K562 (cell line): ENCODE data around the gene CBL. TPM values are rescaled to one million over a fixed set of nuclear protein-coding genes. Genes with fewer than 3 reads are reported as not detected.
A peak's percentile ranks its signal among the peaks of the same experiment; 100 is the strongest.

ENCODE experiments used
- MBD2 ChIP-seq: sonication (generic); IDR thresholded peaks from 2 replicates; pipeline ENCODE4 v1.6.1; 2016; ENCODE audit warnings: low read depth, borderline replicate concordance
- RFX7 ChIP-seq: fragments of 250-450 bp; sonication (Bioruptor Pico); IDR thresholded peaks from 2 replicates; pipeline ENCODE4 v1.5.1; 2021; ENCODE audit warnings: mild to moderate bottlenecking
- TFAM ChIP-seq: fragments of 250-450 bp; sonication (Bioruptor Pico); conservative IDR thresholded peaks from 2 replicates; pipeline ENCODE4 v1.5.0; 2021; ENCODE audit warnings: mild to moderate bottlenecking, moderate library complexity
- polyA plus RNA-seq, 8 experiments: library from polyadenylated mRNA; depleted of rRNA in 4 of 8; stranded (reverse) in 5 of 8; unstranded in 3 of 8; fragments of >200 nt; fragmentation: Nextera tagmentation in 2 of 8; fragmentation: Illumina TruSeq in 1 of 8; extraction: Ambion mirVana in 2 of 8; extraction: Trizol in 1 of 8; gene quantifications; 2 replicates each; pipeline versions ENCODE4 v1.2.1 to v1.2.3, GENCODE V29; 2011 to 2014; ENCODE audit warnings: inconsistent platforms in 1 of 8, missing spikeins in 1 of 8
- total RNA-seq, 7 experiments: library from RNA; depleted of rRNA in 6 of 7; stranded (reverse); fragments of >200 nt in 6 of 7; fragmentation: Illumina TruSeq in 2 of 7; extraction: Trizol in 2 of 7; gene quantifications; 2 replicates each; pipeline versions ENCODE4 v1.2.1 to v1.2.3, GENCODE V29; 2011 to 2021; ENCODE audit warnings: low replicate concordance in 1 of 7
- TF ChIP-seq, protein P1 (sequence below): fragments of 450-650 bp; IDR thresholded peaks from 2 replicates; pipeline ENCODE4 v1.6.1; 2016; ENCODE audit warnings: mild to moderate bottlenecking, moderate library complexity
- TF ChIP-seq, protein P2 (sequence below): fragments of 450-650 bp; formaldehyde crosslinking; conservative IDR thresholded peaks from 2 replicates; pipeline ENCODE4 v1.4.0; 2022; ENCODE audit warnings: mild to moderate bottlenecking, missing genetic modification characterization

Gene CBL
- total and polyA plus RNA-seq, 9 of the 15 experiments (the other 6 are each of a cell fraction or from before 2014, with no cell fraction given) = 3.2 to 24.9 (median 9.9) TPM

DNA sequence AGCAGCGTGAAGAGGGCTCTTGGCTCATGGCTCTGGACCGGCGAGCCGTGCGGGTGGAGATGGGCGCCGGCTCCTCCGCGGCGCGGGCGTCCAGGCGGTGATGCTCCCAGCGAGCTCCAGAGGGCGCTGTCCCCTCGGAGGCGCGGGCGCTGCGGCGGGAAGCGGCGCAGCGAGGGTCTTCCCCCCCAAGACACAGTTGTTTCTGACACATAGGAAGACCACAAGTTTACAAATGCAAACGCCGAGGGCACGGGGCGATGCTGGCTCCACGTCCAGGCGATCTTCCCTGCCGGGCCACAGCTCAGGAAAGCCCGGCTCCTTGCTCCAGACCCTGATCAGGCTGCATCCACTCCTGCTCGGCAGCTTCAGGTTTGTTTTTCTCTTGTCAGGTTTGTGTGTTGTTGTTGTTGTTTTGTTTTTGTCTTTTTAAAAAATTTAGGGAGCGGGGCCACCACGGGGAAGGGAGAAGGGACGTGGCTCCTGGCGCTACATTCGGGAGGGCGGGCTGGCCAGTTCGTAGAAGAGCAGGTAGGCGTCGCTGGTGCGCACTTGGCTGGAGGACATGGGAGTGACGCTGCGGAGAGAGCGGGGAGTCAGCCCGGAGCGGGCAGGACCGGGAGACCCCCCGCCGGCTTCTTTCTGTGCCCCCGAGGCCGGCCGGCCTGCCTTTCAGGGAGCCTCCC is 150.4 kb downstream of the CBL start (continued):
- TF ChIP-seq, protein P1, sequence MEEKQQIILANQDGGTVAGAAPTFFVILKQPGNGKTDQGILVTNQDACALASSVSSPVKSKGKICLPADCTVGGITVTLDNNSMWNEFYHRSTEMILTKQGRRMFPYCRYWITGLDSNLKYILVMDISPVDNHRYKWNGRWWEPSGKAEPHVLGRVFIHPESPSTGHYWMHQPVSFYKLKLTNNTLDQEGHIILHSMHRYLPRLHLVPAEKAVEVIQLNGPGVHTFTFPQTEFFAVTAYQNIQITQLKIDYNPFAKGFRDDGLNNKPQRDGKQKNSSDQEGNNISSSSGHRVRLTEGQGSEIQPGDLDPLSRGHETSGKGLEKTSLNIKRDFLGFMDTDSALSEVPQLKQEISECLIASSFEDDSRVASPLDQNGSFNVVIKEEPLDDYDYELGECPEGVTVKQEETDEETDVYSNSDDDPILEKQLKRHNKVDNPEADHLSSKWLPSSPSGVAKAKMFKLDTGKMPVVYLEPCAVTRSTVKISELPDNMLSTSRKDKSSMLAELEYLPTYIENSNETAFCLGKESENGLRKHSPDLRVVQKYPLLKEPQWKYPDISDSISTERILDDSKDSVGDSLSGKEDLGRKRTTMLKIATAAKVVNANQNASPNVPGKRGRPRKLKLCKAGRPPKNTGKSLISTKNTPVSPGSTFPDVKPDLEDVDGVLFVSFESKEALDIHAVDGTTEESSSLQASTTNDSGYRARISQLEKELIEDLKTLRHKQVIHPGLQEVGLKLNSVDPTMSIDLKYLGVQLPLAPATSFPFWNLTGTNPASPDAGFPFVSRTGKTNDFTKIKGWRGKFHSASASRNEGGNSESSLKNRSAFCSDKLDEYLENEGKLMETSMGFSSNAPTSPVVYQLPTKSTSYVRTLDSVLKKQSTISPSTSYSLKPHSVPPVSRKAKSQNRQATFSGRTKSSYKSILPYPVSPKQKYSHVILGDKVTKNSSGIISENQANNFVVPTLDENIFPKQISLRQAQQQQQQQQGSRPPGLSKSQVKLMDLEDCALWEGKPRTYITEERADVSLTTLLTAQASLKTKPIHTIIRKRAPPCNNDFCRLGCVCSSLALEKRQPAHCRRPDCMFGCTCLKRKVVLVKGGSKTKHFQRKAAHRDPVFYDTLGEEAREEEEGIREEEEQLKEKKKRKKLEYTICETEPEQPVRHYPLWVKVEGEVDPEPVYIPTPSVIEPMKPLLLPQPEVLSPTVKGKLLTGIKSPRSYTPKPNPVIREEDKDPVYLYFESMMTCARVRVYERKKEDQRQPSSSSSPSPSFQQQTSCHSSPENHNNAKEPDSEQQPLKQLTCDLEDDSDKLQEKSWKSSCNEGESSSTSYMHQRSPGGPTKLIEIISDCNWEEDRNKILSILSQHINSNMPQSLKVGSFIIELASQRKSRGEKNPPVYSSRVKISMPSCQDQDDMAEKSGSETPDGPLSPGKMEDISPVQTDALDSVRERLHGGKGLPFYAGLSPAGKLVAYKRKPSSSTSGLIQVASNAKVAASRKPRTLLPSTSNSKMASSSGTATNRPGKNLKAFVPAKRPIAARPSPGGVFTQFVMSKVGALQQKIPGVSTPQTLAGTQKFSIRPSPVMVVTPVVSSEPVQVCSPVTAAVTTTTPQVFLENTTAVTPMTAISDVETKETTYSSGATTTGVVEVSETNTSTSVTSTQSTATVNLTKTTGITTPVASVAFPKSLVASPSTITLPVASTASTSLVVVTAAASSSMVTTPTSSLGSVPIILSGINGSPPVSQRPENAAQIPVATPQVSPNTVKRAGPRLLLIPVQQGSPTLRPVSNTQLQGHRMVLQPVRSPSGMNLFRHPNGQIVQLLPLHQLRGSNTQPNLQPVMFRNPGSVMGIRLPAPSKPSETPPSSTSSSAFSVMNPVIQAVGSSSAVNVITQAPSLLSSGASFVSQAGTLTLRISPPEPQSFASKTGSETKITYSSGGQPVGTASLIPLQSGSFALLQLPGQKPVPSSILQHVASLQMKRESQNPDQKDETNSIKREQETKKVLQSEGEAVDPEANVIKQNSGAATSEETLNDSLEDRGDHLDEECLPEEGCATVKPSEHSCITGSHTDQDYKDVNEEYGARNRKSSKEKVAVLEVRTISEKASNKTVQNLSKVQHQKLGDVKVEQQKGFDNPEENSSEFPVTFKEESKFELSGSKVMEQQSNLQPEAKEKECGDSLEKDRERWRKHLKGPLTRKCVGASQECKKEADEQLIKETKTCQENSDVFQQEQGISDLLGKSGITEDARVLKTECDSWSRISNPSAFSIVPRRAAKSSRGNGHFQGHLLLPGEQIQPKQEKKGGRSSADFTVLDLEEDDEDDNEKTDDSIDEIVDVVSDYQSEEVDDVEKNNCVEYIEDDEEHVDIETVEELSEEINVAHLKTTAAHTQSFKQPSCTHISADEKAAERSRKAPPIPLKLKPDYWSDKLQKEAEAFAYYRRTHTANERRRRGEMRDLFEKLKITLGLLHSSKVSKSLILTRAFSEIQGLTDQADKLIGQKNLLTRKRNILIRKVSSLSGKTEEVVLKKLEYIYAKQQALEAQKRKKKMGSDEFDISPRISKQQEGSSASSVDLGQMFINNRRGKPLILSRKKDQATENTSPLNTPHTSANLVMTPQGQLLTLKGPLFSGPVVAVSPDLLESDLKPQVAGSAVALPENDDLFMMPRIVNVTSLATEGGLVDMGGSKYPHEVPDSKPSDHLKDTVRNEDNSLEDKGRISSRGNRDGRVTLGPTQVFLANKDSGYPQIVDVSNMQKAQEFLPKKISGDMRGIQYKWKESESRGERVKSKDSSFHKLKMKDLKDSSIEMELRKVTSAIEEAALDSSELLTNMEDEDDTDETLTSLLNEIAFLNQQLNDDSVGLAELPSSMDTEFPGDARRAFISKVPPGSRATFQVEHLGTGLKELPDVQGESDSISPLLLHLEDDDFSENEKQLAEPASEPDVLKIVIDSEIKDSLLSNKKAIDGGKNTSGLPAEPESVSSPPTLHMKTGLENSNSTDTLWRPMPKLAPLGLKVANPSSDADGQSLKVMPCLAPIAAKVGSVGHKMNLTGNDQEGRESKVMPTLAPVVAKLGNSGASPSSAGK = no peak
- TF ChIP-seq TFAM (CRISPR knock-in tag) = no peak
- TF ChIP-seq MBD2 = no peak
- TF ChIP-seq RFX7 (CRISPR knock-in tag) = no peak
- TF ChIP-seq, protein P2, sequence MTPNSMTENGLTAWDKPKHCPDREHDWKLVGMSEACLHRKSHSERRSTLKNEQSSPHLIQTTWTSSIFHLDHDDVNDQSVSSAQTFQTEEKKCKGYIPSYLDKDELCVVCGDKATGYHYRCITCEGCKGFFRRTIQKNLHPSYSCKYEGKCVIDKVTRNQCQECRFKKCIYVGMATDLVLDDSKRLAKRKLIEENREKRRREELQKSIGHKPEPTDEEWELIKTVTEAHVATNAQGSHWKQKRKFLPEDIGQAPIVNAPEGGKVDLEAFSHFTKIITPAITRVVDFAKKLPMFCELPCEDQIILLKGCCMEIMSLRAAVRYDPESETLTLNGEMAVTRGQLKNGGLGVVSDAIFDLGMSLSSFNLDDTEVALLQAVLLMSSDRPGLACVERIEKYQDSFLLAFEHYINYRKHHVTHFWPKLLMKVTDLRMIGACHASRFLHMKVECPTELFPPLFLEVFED (CRISPR knock-in tag) = 0 out of 2 replicates have a peak, but pooled peaks have one; percentile 41
